SK-N-SH (cell line): ENCODE results near the gene CRLF1. TPM values are rescaled to one million over a fixed set of nuclear protein-coding genes. Genes with fewer than 3 reads are reported as not detected.

Source experiments
- CHD2 ChIP-seq: fragments of 150-350 bp; IDR thresholded peaks from 2 replicates; pipeline ENCODE4 v1.6.1; 2018; ENCODE audit warnings: low read length; ENCODE audit not compliant: partially characterized antibody
- ELF1 ChIP-seq: IDR thresholded peaks from 2 replicates; pipeline ENCODE4 v1.4.0; 2012
- FOXJ3 ChIP-seq: sonication (generic); formaldehyde crosslinking; IDR thresholded peaks from 2 replicates; pipeline ENCODE4 v1.5.1; 2020; ENCODE audit warnings: mild to moderate bottlenecking, missing genetic modification reagents
- GATA2 ChIP-seq: sonication (generic); formaldehyde crosslinking; IDR thresholded peaks from 2 replicates; pipeline ENCODE4 v1.5.0; 2020; ENCODE audit warnings: mild to moderate bottlenecking, missing genetic modification reagents
- JUND ChIP-seq: IDR thresholded peaks from 2 replicates; pipeline ENCODE4 v1.4.0; 2012
- MEF2A ChIP-seq: IDR thresholded peaks from 2 replicates; pipeline ENCODE4 v1.4.0; 2012; ENCODE audit warnings: low read depth, borderline replicate concordance
- MXI1 ChIP-seq: IDR thresholded peaks from 2 replicates; pipeline ENCODE4 v1.6.1; 2012; ENCODE audit warnings: mild to moderate bottlenecking, low read depth, low read length, improper control_type of control experiment
- NFIC ChIP-seq: IDR thresholded peaks from 2 replicates; pipeline ENCODE4 v1.4.0; 2012; ENCODE audit warnings: borderline replicate concordance
- NRF1 ChIP-seq: IDR thresholded peaks from 2 replicates; pipeline ENCODE4 v1.6.1; 2012; ENCODE audit warnings: low read depth, mild to moderate bottlenecking, low read length
- POLR2AphosphoS5 ChIP-seq: IDR thresholded peaks from 2 replicates; pipeline ENCODE4 v1.6.1; 2012; ENCODE audit warnings: low read depth, low read length
- REST ChIP-seq: IDR thresholded peaks from 2 replicates; pipeline ENCODE4 v1.6.1; 2012; ENCODE audit warnings: mild to moderate bottlenecking, low read depth, low read length, moderate library complexity
- RFX5 ChIP-seq: IDR thresholded peaks from 2 replicates; pipeline ENCODE4 v1.6.1; 2012; ENCODE audit warnings: mild to moderate bottlenecking, improper control_type of control experiment, low read length
- RXRA ChIP-seq: IDR thresholded peaks from 2 replicates; pipeline ENCODE4 v1.4.0; 2012; ENCODE audit warnings: low read depth, mild to moderate bottlenecking, borderline replicate concordance
- TAF1 ChIP-seq: IDR thresholded peaks from 2 replicates; pipeline ENCODE4 v1.6.1; 2012; ENCODE audit warnings: low read depth, mild to moderate bottlenecking, low read length, moderate library complexity, borderline replicate concordance
- TEAD4 ChIP-seq: IDR thresholded peaks from 2 replicates; pipeline ENCODE4 v1.4.0; 2012; ENCODE audit warnings: mild to moderate bottlenecking, borderline replicate concordance; ENCODE audit not compliant: insufficient read depth
- USF1 ChIP-seq: IDR thresholded peaks from 2 replicates; pipeline ENCODE4 v1.4.0; 2012; ENCODE audit warnings: low read depth, borderline replicate concordance
- YY1 ChIP-seq: IDR thresholded peaks from 2 replicates; pipeline ENCODE4 v1.4.0; 2012; ENCODE audit warnings: low read depth, mild to moderate bottlenecking
- polyA plus RNA-seq, 3 experiments: library from polyadenylated mRNA; depleted of rRNA; stranded (reverse); fragments of >200 nt; gene quantifications; 2 replicates each; pipeline ENCODE4 v1.2.3, GENCODE V29; 2012
- TF ChIP-seq, protein P1 (sequence below): fragments of 200-600 bp; sonication (generic); IDR thresholded peaks from 2 replicates; pipeline ENCODE4 v1.6.1; 2017; ENCODE audit warnings: antibody characterized with exemption, mild to moderate bottlenecking, moderate library complexity
- TF ChIP-seq, protein P2 (sequence below): IDR thresholded peaks from 2 replicates; pipeline ENCODE4 v1.4.0; 2012; ENCODE audit warnings: low read depth

CRLF1 gene
- polyA plus RNA-seq, 1 of the 3 experiments (the other 2 are of a cell fraction) = 0.71 TPM

- TF ChIP-seq CHD2 (peak; percentile 61), MEF2A (no peak), TEAD4 (no peak), JUND (no peak), MXI1 (peak; percentile 71), NFIC (no peak), TAF1 (peak; percentile 45; the same call in 1 of the 2 replicates), USF1 (no peak), POLR2AphosphoS5 (0 out of 2 replicates have a peak, but pooled peaks have one; percentile 15), REST (no peak), NRF1 (no peak), RXRA (no peak), ELF1 (no peak), YY1 (no peak), RFX5 (peak; percentile 88), GATA2 (CRISPR knock-in tag) (no peak), FOXJ3 (no peak)
- TF ChIP-seq, protein P1, sequence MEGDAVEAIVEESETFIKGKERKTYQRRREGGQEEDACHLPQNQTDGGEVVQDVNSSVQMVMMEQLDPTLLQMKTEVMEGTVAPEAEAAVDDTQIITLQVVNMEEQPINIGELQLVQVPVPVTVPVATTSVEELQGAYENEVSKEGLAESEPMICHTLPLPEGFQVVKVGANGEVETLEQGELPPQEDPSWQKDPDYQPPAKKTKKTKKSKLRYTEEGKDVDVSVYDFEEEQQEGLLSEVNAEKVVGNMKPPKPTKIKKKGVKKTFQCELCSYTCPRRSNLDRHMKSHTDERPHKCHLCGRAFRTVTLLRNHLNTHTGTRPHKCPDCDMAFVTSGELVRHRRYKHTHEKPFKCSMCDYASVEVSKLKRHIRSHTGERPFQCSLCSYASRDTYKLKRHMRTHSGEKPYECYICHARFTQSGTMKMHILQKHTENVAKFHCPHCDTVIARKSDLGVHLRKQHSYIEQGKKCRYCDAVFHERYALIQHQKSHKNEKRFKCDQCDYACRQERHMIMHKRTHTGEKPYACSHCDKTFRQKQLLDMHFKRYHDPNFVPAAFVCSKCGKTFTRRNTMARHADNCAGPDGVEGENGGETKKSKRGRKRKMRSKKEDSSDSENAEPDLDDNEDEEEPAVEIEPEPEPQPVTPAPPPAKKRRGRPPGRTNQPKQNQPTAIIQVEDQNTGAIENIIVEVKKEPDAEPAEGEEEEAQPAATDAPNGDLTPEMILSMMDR = peak; percentile 70
- TF ChIP-seq, protein P2, sequence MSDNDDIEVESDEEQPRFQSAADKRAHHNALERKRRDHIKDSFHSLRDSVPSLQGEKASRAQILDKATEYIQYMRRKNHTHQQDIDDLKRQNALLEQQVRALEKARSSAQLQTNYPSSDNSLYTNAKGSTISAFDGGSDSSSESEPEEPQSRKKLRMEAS = peak; percentile 51; the same call in 1 of the 2 replicates
These were observed 16.0 kb downstream of the CRLF1 start (continued) for GRCh38 chr19:18590273-18591272.
